ENCODE data around the gene MC3R. TPM values are rescaled to one million over a fixed set of nuclear protein-coding genes. Genes with fewer than 3 reads are reported as not detected.

The MC3R gene
- total RNA-seq, 1 donor: not detected

GRCh38 chr20:56229812-56230211 lies 18.7 kb upstream of the MC3R start:
- Histone ChIP-seq H3K9me3 (ENCODE audit: low read depth, low read length) (peaks cover 3% of the 10 kb centered on the region), H3K27ac (ENCODE audit: low read depth, low read length) (no peak overlapping the region), H3K4me3 (ENCODE audit: insufficient read depth, low read length) (no peak overlapping the region), H3K36me3 (ENCODE audit: insufficient read depth, low read length) (no peaks in the 10 kb centered on the region), H2AFZ (ENCODE audit: low read length) (no peak overlapping the region), H3K4me1 (ENCODE audit: insufficient read depth, low read length) (no peaks in the 10 kb centered on the region), H3K79me2 (ENCODE audit: insufficient read depth, low read length) (no peaks in the 10 kb centered on the region), H3K27me3 (ENCODE audit: insufficient read depth, low read length) (no peaks in the 10 kb centered on the region), H4K20me1 (ENCODE audit: insufficient read depth, low read length) (no peaks in the 10 kb centered on the region), H3K4me2 (ENCODE audit: insufficient read depth, low read length) (no peak overlapping the region)
- TF ChIP-seq CTCF (IDR thresholded peaks at IDR 0.05; ENCODE audit: extremely low read depth, low read depth, low read length): no peak
- no peak for DNase-seq (ENCODE audit: insufficient read length, low spot score, missing footprints)

- Histone ChIP-seq H4K20me1 (ENCODE audit: insufficient read depth, low read length) (no peaks in the 10 kb centered on the region), H3K4me1 (ENCODE audit: insufficient read depth, low read length) (no peaks in the 10 kb centered on the region)
Observed at GRCh38 chr20:56234110-56234509, 14.4 kb upstream of the MC3R start.

GRCh38 chr20:56237335-56237734 lies 11.2 kb upstream of the MC3R start:
- Histone ChIP-seq H3K79me2 (ENCODE audit: insufficient read depth, low read length) (no peaks in the 10 kb centered on the region), H3K36me3 (ENCODE audit: insufficient read depth, low read length) (no peaks in the 10 kb centered on the region)

More at GRCh38 chr20:56234110-56234509, 14.4 kb upstream of the MC3R start:
- H3K79me2 ChIP-seq (ENCODE audit: insufficient read depth, low read length): no peaks in the 10 kb centered on the region
- H3K36me3 ChIP-seq (ENCODE audit: insufficient read depth, low read length): no peaks in the 10 kb centered on the region
- H3K9me3 ChIP-seq (ENCODE audit: low read depth, low read length): peaks cover 3% of the 10 kb centered on the region
- H3K27ac ChIP-seq (ENCODE audit: low read depth, low read length): no peak overlapping the region
- H2AFZ ChIP-seq (ENCODE audit: low read length): no peak overlapping the region
- no peaks in the 10 kb centered on the region for H3K27me3 ChIP-seq (ENCODE audit: insufficient read depth, low read length)
- H3K4me3 ChIP-seq (ENCODE audit: insufficient read depth, low read length): no peak overlapping the region
- DNase-seq (ENCODE audit: insufficient read length, low spot score, missing footprints): no peak
- H3K4me2 ChIP-seq (ENCODE audit: insufficient read depth, low read length): no peak overlapping the region
- TF ChIP-seq CTCF (IDR thresholded peaks at IDR 0.05; ENCODE audit: extremely low read depth, low read depth, low read length): no peak

GRCh38 chr20:56244259-56244658 lies 4.3 kb upstream of the MC3R start:
- no peak overlapping the region for H3K4me3 ChIP-seq (ENCODE audit: insufficient read depth, low read length)
- no peaks in the 10 kb centered on the region for H3K36me3 ChIP-seq (ENCODE audit: insufficient read depth, low read length)
- H2AFZ ChIP-seq (ENCODE audit: low read length): no peak overlapping the region
- no peak for DNase-seq (ENCODE audit: insufficient read length, low spot score, missing footprints)
- no peaks in the 10 kb centered on the region for H3K4me1 ChIP-seq (ENCODE audit: insufficient read depth, low read length)
- H3K27me3 ChIP-seq (ENCODE audit: insufficient read depth, low read length): no peaks in the 10 kb centered on the region
- no peak overlapping the region for H3K4me2 ChIP-seq (ENCODE audit: insufficient read depth, low read length)
- TF ChIP-seq CTCF (IDR thresholded peaks at IDR 0.05; ENCODE audit: extremely low read depth, low read depth, low read length): no peak
- no peaks in the 10 kb centered on the region for H4K20me1 ChIP-seq (ENCODE audit: insufficient read depth, low read length)
- H3K27ac ChIP-seq (ENCODE audit: low read depth, low read length): no peak overlapping the region
- H3K79me2 ChIP-seq (ENCODE audit: insufficient read depth, low read length): no peaks in the 10 kb centered on the region
- no peaks in the 10 kb centered on the region for H3K9me3 ChIP-seq (ENCODE audit: low read depth, low read length)

More at GRCh38 chr20:56237335-56237734, 11.2 kb upstream of the MC3R start:
- H3K4me2 ChIP-seq (ENCODE audit: insufficient read depth, low read length): no peak overlapping the region
- no peak for DNase-seq (ENCODE audit: insufficient read length, low spot score, missing footprints)
- TF ChIP-seq CTCF (IDR thresholded peaks at IDR 0.05; ENCODE audit: extremely low read depth, low read depth, low read length): no peak
- H3K27me3 ChIP-seq (ENCODE audit: insufficient read depth, low read length): no peaks in the 10 kb centered on the region
- no peak overlapping the region for H3K27ac ChIP-seq (ENCODE audit: low read depth, low read length)
- no peak overlapping the region for H3K4me3 ChIP-seq (ENCODE audit: insufficient read depth, low read length)
- no peaks in the 10 kb centered on the region for H4K20me1 ChIP-seq (ENCODE audit: insufficient read depth, low read length)
- H2AFZ ChIP-seq (ENCODE audit: low read length): no peak overlapping the region
- peaks cover 3% of the 10 kb centered on the region for H3K9me3 ChIP-seq (ENCODE audit: low read depth, low read length)
- H3K4me1 ChIP-seq (ENCODE audit: insufficient read depth, low read length): no peaks in the 10 kb centered on the region

All from osteoblast (primary cell).